Stimulated activated CD4-positive, alpha-beta T cell treated with anti-CD3 and anti-CD28 coated beads, Interleukin-4, amount 100 ng/mL, for 4 hours (primary cell): ENCODE measurements around the gene CPM.
"Not testable (repeated sequence)": the region's sequence is repeated elsewhere in the genome, so short reads cannot be mapped to it uniquely, and the experiment has no call there.

Experiments used
- DNase-seq, 2 experiments: peaks; one replicate each; pipeline ENCODE4 v3.0.0-alpha.2; 2020

The CPM gene

GRCh38 chr12:68844788-68845695, 87.9 kb downstream of the CPM start:
- DNase-seq, result no peak

- DNase-seq, result no peak
These were observed 88.6 kb downstream of the CPM start for GRCh38 chr12:68844318-68844745.

- no peak for DNase-seq
These were observed 90.0 kb downstream of the CPM start for GRCh38 chr12:68842784-68843567.

GRCh38 chr12:68842123-68842522, 90.8 kb downstream of the CPM start:
- no peak for DNase-seq

GRCh38 chr12:68841717-68842116, 91.3 kb downstream of the CPM start:
- no peak for DNase-seq

GRCh38 chr12:68841175-68841574, 91.8 kb downstream of the CPM start:
- DNase-seq, result not testable (repeated sequence)

- DNase-seq, result no peak
These were observed 93.5 kb downstream of the CPM start for GRCh38 chr12:68839183-68840147.

GRCh38 chr12:68838046-68838886, 94.7 kb downstream of the CPM start:
- no peak for DNase-seq

GRCh38 chr12:68837215-68837614, 95.8 kb downstream of the CPM start:
- no peak for DNase-seq

GRCh38 chr12:68835333-68835908, 97.5 kb downstream of the CPM start:
- no peak for DNase-seq

- DNase-seq, result no peak
These were observed 99.5 kb downstream of the CPM start for GRCh38 chr12:68833508-68833907.

GRCh38 chr12:68832504-68832867, 100.5 kb downstream of the CPM start:
- DNase-seq, result no peak

GRCh38 chr12:68831751-68832503, 101.0 kb downstream of the CPM start:
- DNase-seq, result no peak

- no peak for DNase-seq
These were observed 101.7 kb downstream of the CPM start for GRCh38 chr12:68831272-68831671.

GRCh38 chr12:68828672-68829068, 104.3 kb downstream of the CPM start:
- no peak for DNase-seq

- DNase-seq, result no peak
These were observed 104.9 kb downstream of the CPM start for GRCh38 chr12:68827895-68828671.

GRCh38 chr12:68825569-68826217, 107.3 kb downstream of the CPM start:
- DNase-seq, result no peak

GRCh38 chr12:68824597-68825250, 108.2 kb downstream of the CPM start:
- DNase-seq, result no peak

- no peak for DNase-seq
These were observed 108.8 kb downstream of the CPM start for GRCh38 chr12:68824131-68824530.
